Omental fat pad (tissue), 4 donors: ENCODE results near the gene SH3RF3. TPM values are rescaled to one million over a fixed set of nuclear protein-coding genes. Genes with fewer than 3 reads are reported as not detected.

Source experiments
- ATAC-seq: fragments of 150-250 bp; one replicate; pipeline ENCODE4 v1.9.1; 2016; ENCODE audit warnings: mild to moderate bottlenecking, moderate library complexity; ENCODE audit not compliant: low FRiP score
- DNase-seq: peaks from one replicate; pipeline ENCODE4 v3.0.0-alpha.2; 2019; ENCODE audit warnings: low spot score
- CTCF ChIP-seq, 3 donors: fragments of 450-650 bp; IDR thresholded peaks; one replicate each; pipeline ENCODE4 v1.5.1; 2016 to 2017; ENCODE audit warnings: antibody characterized with exemption in 3 of 3, mild to moderate bottlenecking in 3 of 3, moderate library complexity in 2 of 3
- total RNA-seq, 4 donors: library from RNA; depleted of rRNA; stranded (reverse); fragments of >200 nt; gene quantifications; one replicate each; pipeline ENCODE4 v1.1.0, GENCODE V29; 2016

SH3RF3 gene
- total RNA-seq, 4 donors from 2014 or later: 6.5 to 16.6 (median 8.6) TPM

GRCh38 chr2:109201465-109202327, 72.7 kb downstream of the SH3RF3 start:
- no peak for DNase-seq
- no peak for ATAC-seq
- TF ChIP-seq CTCF (IDR thresholded peaks at IDR 0.05): no peak

- no peak for TF ChIP-seq CTCF (IDR thresholded peaks at IDR 0.05)
- ATAC-seq (no peak), DNase-seq (no peak)
Measured at GRCh38 chr2:109202486-109202885, 73.5 kb downstream of the SH3RF3 start.

GRCh38 chr2:109203246-109204011, 74.4 kb downstream of the SH3RF3 start:
- no peak for TF ChIP-seq CTCF (IDR thresholded peaks at IDR 0.05)
- ATAC-seq: no peak

GRCh38 chr2:109204412-109204811, 75.4 kb downstream of the SH3RF3 start:
- DNase-seq: no peak
- ATAC-seq: no peak
- TF ChIP-seq CTCF (IDR thresholded peaks at IDR 0.05): no peak

More at GRCh38 chr2:109203246-109204011, 74.4 kb downstream of the SH3RF3 start:
- DNase-seq: no peak

GRCh38 chr2:109205447-109205846, 76.4 kb downstream of the SH3RF3 start:
- ATAC-seq (no peak), DNase-seq (no peak)
- TF ChIP-seq CTCF (IDR thresholded peaks at IDR 0.05): no peak

- no peak for TF ChIP-seq CTCF (IDR thresholded peaks at IDR 0.05)
- DNase-seq (no peak), ATAC-seq (no peak)
Measured at GRCh38 chr2:109206569-109207146, 77.7 kb downstream of the SH3RF3 start.
